ENCODE results near the gene BCAM.
"Not testable (repeated sequence)": the region's sequence is repeated elsewhere in the genome, so short reads cannot be mapped to it uniquely, and the experiment has no call there.

DNA sequence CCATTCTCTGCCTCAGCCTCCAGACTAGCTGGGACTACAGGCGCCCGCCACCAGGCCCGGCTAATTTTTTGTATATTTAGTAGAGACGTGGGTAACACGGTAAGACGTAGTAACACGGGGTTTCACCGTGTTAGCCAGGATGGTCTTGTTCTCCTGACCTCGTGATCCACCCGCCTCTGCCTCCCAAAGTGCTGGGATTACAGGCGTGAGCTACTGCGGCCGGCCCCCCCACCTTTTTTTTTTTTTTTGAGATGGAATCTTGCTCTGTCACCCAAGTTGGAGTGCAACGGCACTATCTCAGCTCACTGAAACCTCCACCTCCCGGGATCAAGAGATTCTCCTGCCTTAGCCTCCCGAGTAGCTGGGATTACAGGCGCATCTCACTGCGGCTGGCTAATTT, 36.8 kb upstream of the BCAM start:
- TF ChIP-seq, protein P1, sequence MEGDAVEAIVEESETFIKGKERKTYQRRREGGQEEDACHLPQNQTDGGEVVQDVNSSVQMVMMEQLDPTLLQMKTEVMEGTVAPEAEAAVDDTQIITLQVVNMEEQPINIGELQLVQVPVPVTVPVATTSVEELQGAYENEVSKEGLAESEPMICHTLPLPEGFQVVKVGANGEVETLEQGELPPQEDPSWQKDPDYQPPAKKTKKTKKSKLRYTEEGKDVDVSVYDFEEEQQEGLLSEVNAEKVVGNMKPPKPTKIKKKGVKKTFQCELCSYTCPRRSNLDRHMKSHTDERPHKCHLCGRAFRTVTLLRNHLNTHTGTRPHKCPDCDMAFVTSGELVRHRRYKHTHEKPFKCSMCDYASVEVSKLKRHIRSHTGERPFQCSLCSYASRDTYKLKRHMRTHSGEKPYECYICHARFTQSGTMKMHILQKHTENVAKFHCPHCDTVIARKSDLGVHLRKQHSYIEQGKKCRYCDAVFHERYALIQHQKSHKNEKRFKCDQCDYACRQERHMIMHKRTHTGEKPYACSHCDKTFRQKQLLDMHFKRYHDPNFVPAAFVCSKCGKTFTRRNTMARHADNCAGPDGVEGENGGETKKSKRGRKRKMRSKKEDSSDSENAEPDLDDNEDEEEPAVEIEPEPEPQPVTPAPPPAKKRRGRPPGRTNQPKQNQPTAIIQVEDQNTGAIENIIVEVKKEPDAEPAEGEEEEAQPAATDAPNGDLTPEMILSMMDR (IDR thresholded peaks at IDR 0.05) = not testable (repeated sequence)
- TF ChIP-seq ZFX (IDR thresholded peaks at IDR 0.05; ENCODE audit: borderline replicate concordance) = not testable (repeated sequence)
